Measurements from ENCODE around the gene AP1M1.

Gene AP1M1

GRCh38 chr19:16233836-16234551 is 36.3 kb downstream of the AP1M1 start:
- Histone ChIP-seq H3K36me3 (ENCODE audit: insufficient read depth, low read length) (peaks cover 41% of the 10 kb centered on the region), H3K4me3 (ENCODE audit: low read length) (no peak overlapping the region)

GRCh38 chr19:16234552-16235445 is 37.1 kb downstream of the AP1M1 start:
- H3K27me3 ChIP-seq (ENCODE audit: insufficient read depth, low read length) = no peaks in the 10 kb centered on the region
- H3K4me1 ChIP-seq (ENCODE audit: insufficient read depth, low read length) = no peaks in the 10 kb centered on the region
- no peaks in the 10 kb centered on the region for H3K9me3 ChIP-seq (ENCODE audit: low read length)
- peaks cover 33% of the 10 kb centered on the region for H3K36me3 ChIP-seq (ENCODE audit: insufficient read depth, low read length)
- no peak overlapping the region for H3K4me3 ChIP-seq (ENCODE audit: low read length)
- H2AFZ ChIP-seq (ENCODE audit: low read depth, low read length) = no peak overlapping the region

More at GRCh38 chr19:16233836-16234551, 36.3 kb downstream of the AP1M1 start:
- H3K9me3 ChIP-seq (ENCODE audit: low read length) = no peaks in the 10 kb centered on the region
- H3K27me3 ChIP-seq (ENCODE audit: insufficient read depth, low read length) = no peaks in the 10 kb centered on the region
- no peaks in the 10 kb centered on the region for H3K4me1 ChIP-seq (ENCODE audit: insufficient read depth, low read length)
- H2AFZ ChIP-seq (ENCODE audit: low read depth, low read length) = no peak overlapping the region

GRCh38 chr19:16235811-16236652 is 38.3 kb downstream of the AP1M1 start:
- H3K4me3 ChIP-seq (ENCODE audit: low read length) = no peak overlapping the region
- no peaks in the 10 kb centered on the region for H3K27me3 ChIP-seq (ENCODE audit: insufficient read depth, low read length)
- no peaks in the 10 kb centered on the region for H3K4me1 ChIP-seq (ENCODE audit: insufficient read depth, low read length)
- H2AFZ ChIP-seq (ENCODE audit: low read depth, low read length) = no peak overlapping the region
- H3K9me3 ChIP-seq (ENCODE audit: low read length) = no peaks in the 10 kb centered on the region
- H3K36me3 ChIP-seq (ENCODE audit: insufficient read depth, low read length) = peaks cover 25% of the 10 kb centered on the region

GRCh38 chr19:16244091-16244490 is 46.4 kb downstream of the AP1M1 start:
- Histone ChIP-seq H3K4me1 (ENCODE audit: insufficient read depth, low read length) (no peaks in the 10 kb centered on the region), H3K4me3 (ENCODE audit: low read length) (no peak overlapping the region), H3K9me3 (ENCODE audit: low read length) (no peaks in the 10 kb centered on the region), H3K27me3 (ENCODE audit: insufficient read depth, low read length) (no peaks in the 10 kb centered on the region), H2AFZ (ENCODE audit: low read depth, low read length) (no peak overlapping the region), H3K36me3 (ENCODE audit: insufficient read depth, low read length) (no peaks in the 10 kb centered on the region)

- no peaks in the 10 kb centered on the region for H3K9me3 ChIP-seq (ENCODE audit: low read length)
- no peaks in the 10 kb centered on the region for H3K27me3 ChIP-seq (ENCODE audit: insufficient read depth, low read length)
- H3K36me3 ChIP-seq (ENCODE audit: insufficient read depth, low read length) = no peaks in the 10 kb centered on the region
- no peak overlapping the region for H3K4me3 ChIP-seq (ENCODE audit: low read length)
- H3K4me1 ChIP-seq (ENCODE audit: insufficient read depth, low read length) = no peaks in the 10 kb centered on the region
- no peak overlapping the region for H2AFZ ChIP-seq (ENCODE audit: low read depth, low read length)
Measured at GRCh38 chr19:16247353-16248182, 49.9 kb downstream of the AP1M1 start.

- Histone ChIP-seq H2AFZ (ENCODE audit: low read depth, low read length) (no peak overlapping the region), H3K36me3 (ENCODE audit: insufficient read depth, low read length) (no peaks in the 10 kb centered on the region), H3K9me3 (ENCODE audit: low read length) (no peaks in the 10 kb centered on the region), H3K4me1 (ENCODE audit: insufficient read depth, low read length) (no peaks in the 10 kb centered on the region), H3K27me3 (ENCODE audit: insufficient read depth, low read length) (no peaks in the 10 kb centered on the region), H3K4me3 (ENCODE audit: low read length) (no peak overlapping the region)
Measured at GRCh38 chr19:16248380-16249023, 50.8 kb downstream of the AP1M1 start.

GRCh38 chr19:16249826-16250404 is 52.2 kb downstream of the AP1M1 start:
- Histone ChIP-seq H3K27me3 (ENCODE audit: insufficient read depth, low read length) (no peaks in the 10 kb centered on the region), H3K4me3 (ENCODE audit: low read length) (no peak overlapping the region), H3K36me3 (ENCODE audit: insufficient read depth, low read length) (no peaks in the 10 kb centered on the region), H3K9me3 (ENCODE audit: low read length) (no peaks in the 10 kb centered on the region), H2AFZ (ENCODE audit: low read depth, low read length) (no peak overlapping the region), H3K4me1 (ENCODE audit: insufficient read depth, low read length) (no peaks in the 10 kb centered on the region)

- Histone ChIP-seq H3K36me3 (ENCODE audit: insufficient read depth, low read length) (no peaks in the 10 kb centered on the region), H3K4me1 (ENCODE audit: insufficient read depth, low read length) (no peaks in the 10 kb centered on the region), H3K9me3 (ENCODE audit: low read length) (no peaks in the 10 kb centered on the region), H2AFZ (ENCODE audit: low read depth, low read length) (no peak overlapping the region), H3K4me3 (ENCODE audit: low read length) (no peak overlapping the region), H3K27me3 (ENCODE audit: insufficient read depth, low read length) (no peaks in the 10 kb centered on the region)
Measured at GRCh38 chr19:16252459-16253205, 54.9 kb downstream of the AP1M1 start.

GRCh38 chr19:16254851-16255408 is 57.2 kb downstream of the AP1M1 start:
- Histone ChIP-seq H3K9me3 (ENCODE audit: low read length) (no peaks in the 10 kb centered on the region), H2AFZ (ENCODE audit: low read depth, low read length) (no peak overlapping the region), H3K4me3 (ENCODE audit: low read length) (no peak overlapping the region), H3K4me1 (ENCODE audit: insufficient read depth, low read length) (no peaks in the 10 kb centered on the region), H3K27me3 (ENCODE audit: insufficient read depth, low read length) (no peaks in the 10 kb centered on the region), H3K36me3 (ENCODE audit: insufficient read depth, low read length) (no peaks in the 10 kb centered on the region)

- Histone ChIP-seq H3K4me3 (ENCODE audit: low read length) (no peak overlapping the region), H3K27me3 (ENCODE audit: insufficient read depth, low read length) (peaks cover 12% of the 10 kb centered on the region), H3K36me3 (ENCODE audit: insufficient read depth, low read length) (no peaks in the 10 kb centered on the region), H3K9me3 (ENCODE audit: low read length) (no peaks in the 10 kb centered on the region), H3K4me1 (ENCODE audit: insufficient read depth, low read length) (no peaks in the 10 kb centered on the region), H2AFZ (ENCODE audit: low read depth, low read length) (no peak overlapping the region)
Measured at GRCh38 chr19:16257509-16258002, 59.8 kb downstream of the AP1M1 start.

GRCh38 chr19:16258440-16258903 is 60.8 kb downstream of the AP1M1 start:
- Histone ChIP-seq H3K4me1 (ENCODE audit: insufficient read depth, low read length) (no peaks in the 10 kb centered on the region), H3K27me3 (ENCODE audit: insufficient read depth, low read length) (peaks cover 12% of the 10 kb centered on the region), H3K9me3 (ENCODE audit: low read length) (no peaks in the 10 kb centered on the region), H3K36me3 (ENCODE audit: insufficient read depth, low read length) (no peaks in the 10 kb centered on the region), H2AFZ (ENCODE audit: low read depth, low read length) (no peak overlapping the region), H3K4me3 (ENCODE audit: low read length) (no peak overlapping the region)

Data from neuron (in vitro differentiated cells).